Middle frontal gyrus (tissue), 1 donor: ENCODE results near the gene AWAT1.
"Not testable (repeated sequence)": the region's sequence is repeated elsewhere in the genome, so short reads cannot be mapped to it uniquely, and the experiment has no call there.

Source experiments
- DNase-seq: peaks from one replicate; pipeline ENCODE4 v3.0.0-alpha.2; 2015; ENCODE audit warnings: low spot score; ENCODE audit errors: extremely low spot score

Gene AWAT1

GRCh38 chrX:70260104-70260503 lies 25.6 kb downstream of the AWAT1 start, which contains the start of gene P2RY4:
Gene P2RY4 (minus strand): TSS chrX:70260204. CDS start chrX:70259624, 580 bp downstream.
- DNase-seq = no peak

- no peak for DNase-seq
Measured at GRCh38 chrX:70262952-70263567, 28.6 kb downstream of the AWAT1 start.

- no peak for DNase-seq
Measured at GRCh38 chrX:70264784-70265183, 30.3 kb downstream of the AWAT1 start.

GRCh38 chrX:70268034-70268433 lies 33.6 kb downstream of the AWAT1 start, which contains the start of gene ARR3:
Gene ARR3 (plus strand): TSS chrX:70268334. CDS start chrX:70269386, 1,052 bp downstream.
- no peak for DNase-seq

GRCh38 chrX:70274029-70274428 lies 39.6 kb downstream of the AWAT1 start:
- not testable (repeated sequence) for DNase-seq

GRCh38 chrX:70279081-70279480 lies 44.6 kb downstream of the AWAT1 start:
- DNase-seq = no peak

- DNase-seq = no peak
Measured at GRCh38 chrX:70280573-70280972, 46.1 kb downstream of the AWAT1 start.

- no peak for DNase-seq
Measured at GRCh38 chrX:70281951-70282350, 47.5 kb downstream of the AWAT1 start, which contains the start of gene RAB41. Gene RAB41 (plus strand): TSS chrX:70282172. CDS start chrX:70282218, 46 bp downstream.

- DNase-seq = no peak
Measured at GRCh38 chrX:70289168-70289792, 54.8 kb downstream of the AWAT1 start.
